HepG2 (cell line): ENCODE results near the gene ITGA7. TPM values are rescaled to one million over a fixed set of nuclear protein-coding genes. Genes with fewer than 3 reads are reported as not detected.

Experiments used
- CCDC6 ChIP-seq: sonication (generic); formaldehyde crosslinking; IDR thresholded peaks from 2 replicates; pipeline ENCODE4 v1.8.1; 2022; ENCODE audit warnings: mild to moderate bottlenecking, missing genetic modification reagents, moderate library complexity
- FOXA1 ChIP-seq, 2 experiments: fragments of 450-650 bp in 1 of 2; sonication (generic) in 1 of 2; formaldehyde crosslinking in 1 of 2; IDR thresholded peaks; 2 replicates each; pipeline versions ENCODE4 v1.4.0 to v1.6.1; 2016 to 2020; ENCODE audit warnings: missing genetic modification reagents in 1 of 2
- KLF15 ChIP-seq: sonication (generic); formaldehyde crosslinking; IDR thresholded peaks from 2 replicates; pipeline ENCODE4 v1.8.1; 2023; ENCODE audit warnings: borderline replicate concordance, mild to moderate bottlenecking, inconsistent platforms, missing genetic modification reagents, mixed read lengths
- MEIS2 ChIP-seq: sonication (generic); formaldehyde crosslinking; IDR thresholded peaks from 2 replicates; pipeline ENCODE4 v1.9.0; 2021; ENCODE audit warnings: mild to moderate bottlenecking, missing genetic modification reagents
- PLRG1 ChIP-seq: fragments of 450-650 bp; conservative IDR thresholded peaks from 2 replicates; pipeline ENCODE4 v1.6.1; 2016
- POGK ChIP-seq: sonication (generic); formaldehyde crosslinking; conservative IDR thresholded peaks from 2 replicates; pipeline ENCODE4 v1.8.0; 2022; ENCODE audit warnings: mild to moderate bottlenecking, moderate library complexity, missing genetic modification reagents
- RBAK ChIP-seq: sonication (generic); formaldehyde crosslinking; IDR thresholded peaks from 2 replicates; pipeline ENCODE4 v1.5.1; 2020; ENCODE audit warnings: mild to moderate bottlenecking, missing genetic modification reagents
- SCMH1 ChIP-seq: sonication (generic); formaldehyde crosslinking; IDR thresholded peaks from 2 replicates; pipeline ENCODE4 v1.9.0; 2021; ENCODE audit warnings: missing genetic modification reagents, mild to moderate bottlenecking, borderline replicate concordance
- SNAPC4 ChIP-seq: sonication (generic); formaldehyde crosslinking; IDR thresholded peaks from 2 replicates; pipeline ENCODE4 v1.4.0; 2020; ENCODE audit warnings: mild to moderate bottlenecking, missing genetic modification reagents
- TERF1 ChIP-seq: sonication (generic); formaldehyde crosslinking; IDR thresholded peaks from 2 replicates; pipeline ENCODE4 v1.8.0; 2022; ENCODE audit warnings: mild to moderate bottlenecking, missing genetic modification reagents, moderate library complexity
- YEATS2 ChIP-seq: sonication (generic); formaldehyde crosslinking; IDR thresholded peaks from 2 replicates; pipeline ENCODE4 v1.4.0; 2020; ENCODE audit warnings: missing genetic modification reagents, borderline replicate concordance
- ZNF280D ChIP-seq: sonication (generic); formaldehyde crosslinking; IDR thresholded peaks from 2 replicates; pipeline ENCODE4 v1.5.1; 2020; ENCODE audit warnings: mild to moderate bottlenecking, missing genetic modification reagents
- ZNF33A ChIP-seq: sonication (generic); formaldehyde crosslinking; IDR thresholded peaks from 2 replicates; pipeline ENCODE4 v1.5.1; 2020; ENCODE audit warnings: missing genetic modification reagents, mild to moderate bottlenecking, moderate library complexity, borderline replicate concordance
- ZNF549 ChIP-seq: sonication (generic); formaldehyde crosslinking; IDR thresholded peaks from 2 replicates; pipeline ENCODE4 v1.5.0; 2020; ENCODE audit warnings: missing genetic modification reagents
- ZNF580 ChIP-seq: IDR thresholded peaks from 2 replicates; pipeline ENCODE4 v1.6.1; 2016; ENCODE audit warnings: low read depth, borderline replicate concordance
- ZNF652 ChIP-seq: IDR thresholded peaks from 2 replicates; pipeline ENCODE4 v1.6.1; 2016; ENCODE audit warnings: low read depth, borderline replicate concordance
- ZSCAN30 ChIP-seq: sonication (generic); formaldehyde crosslinking; IDR thresholded peaks from 2 replicates; pipeline ENCODE4 v1.5.0; 2020; ENCODE audit warnings: mild to moderate bottlenecking, missing genetic modification reagents
- polyA plus RNA-seq, 8 experiments: library from polyadenylated mRNA; depleted of rRNA in 3 of 8; stranded (reverse) in 7 of 8; unstranded in 1 of 8; fragments of >200 nt; fragmentation: Illumina TruSeq in 4 of 8; extraction: Trizol in 4 of 8; gene quantifications; 2 replicates each; pipeline versions ENCODE4 v1.2.1 to v1.2.3, GENCODE V29; 2011 to 2016; ENCODE audit warnings: low read depth in 4 of 8, missing spikeins in 1 of 8, mixed read lengths in 1 of 8; ENCODE audit not compliant: insufficient read depth in 1 of 8
- total RNA-seq, 5 experiments: library from RNA; depleted of rRNA; stranded (reverse); fragments of >200 nt; fragmentation: Illumina TruSeq; extraction: Trizol; gene quantifications; 2 replicates each; pipeline ENCODE4 v1.2.3, GENCODE V29; 2016; ENCODE audit warnings: low read depth in 1 of 5

ITGA7 gene
- total and polyA plus RNA-seq, 2 of the 13 experiments (the other 11 are each of a cell fraction or from before 2014, with no cell fraction given), result 0.65 to 0.75 TPM

- TF ChIP-seq ZNF280D (CRISPR knock-in tag) (no peak), ZNF652 (CRISPR knock-in tag) (no peak), PLRG1 (no peak), CCDC6 (CRISPR knock-in tag) (no peak), KLF15 (no peak), ZSCAN30 (no peak), TERF1 (no peak), ZNF549 (CRISPR knock-in tag) (no peak), SNAPC4 (CRISPR knock-in tag) (no peak), SCMH1 (no peak), FOXA1 (IDR thresholded peaks at IDR 0.05) (no peak), FOXA1 (CRISPR knock-in tag; IDR thresholded peaks at IDR 0.05) (no peak), RBAK (CRISPR knock-in tag) (peak; percentile 81), YEATS2 (CRISPR knock-in tag) (no peak), MEIS2 (CRISPR knock-in tag) (no peak), ZNF33A (CRISPR knock-in tag) (no peak), ZNF580 (no peak), POGK (CRISPR knock-in tag) (no peak)
Observed at GRCh38 chr12:55702861-55703260, 4.8 kb downstream of the ITGA7 start (continued).
